ENCODE results near the gene LEKR1.

The LEKR1 gene

GRCh38 chr3:156826144-156826895 is at the start of gene LEKR1:
LEKR1 (plus strand) TSS chr3:156826353; CDS start chr3:156829330, 2,977 bp downstream.
- peak; percentile 98 for TF ChIP-seq L3MBTL2 (conservative IDR thresholded peaks at IDR 0.05)
- TF ChIP-seq PKNOX1 (IDR thresholded peaks at IDR 0.05): peak; percentile 52
- TF ChIP-seq FOXM1 (IDR thresholded peaks at IDR 0.05; ENCODE audit: borderline replicate concordance): no peak
- ChIA-PET CTCF (no interaction called here), POLR2A (no interaction called here)
- peak; percentile 80 for DNase-seq (ENCODE audit: extremely low spot score)

GRCh38 chr3:156776871-156777270 is 49.3 kb upstream of the LEKR1 start:
- CTCF ChIA-PET: no interaction called here
- DNase-seq (ENCODE audit: extremely low spot score): no peak
- POLR2A ChIA-PET: no interaction called here

GRCh38 chr3:156781310-156782230 is 44.6 kb upstream of the LEKR1 start:
- CTCF ChIA-PET: interaction anchor here (1.0 kb wide), 1 partner anchor 18 kb away, joined by 3 read pairs; no protein-coding TSS in a partner anchor
- TF ChIP-seq FOXK2 (IDR thresholded peaks at IDR 0.05) (no peak), NFRKB (IDR thresholded peaks at IDR 0.05) (no peak), TARDBP (IDR thresholded peaks at IDR 0.05) (no peak)
- no peak for DNase-seq (ENCODE audit: extremely low spot score)
- POLR2A ChIA-PET: no interaction called here

More at GRCh38 chr3:156776871-156777270, 49.3 kb upstream of the LEKR1 start:
- TF ChIP-seq SUZ12 (IDR thresholded peaks at IDR 0.05) (no peak), CTBP1 (IDR thresholded peaks at IDR 0.05; ENCODE audit: borderline replicate concordance) (no peak), FOXA1 (IDR thresholded peaks at IDR 0.05) (no peak), NFRKB (IDR thresholded peaks at IDR 0.05) (no peak), HDGF (IDR thresholded peaks at IDR 0.05; ENCODE audit: borderline replicate concordance) (no peak), ELF4 (IDR thresholded peaks at IDR 0.05) (no peak), ARNT (IDR thresholded peaks at IDR 0.05) (no peak), LEF1 (IDR thresholded peaks at IDR 0.05; ENCODE audit: borderline replicate concordance) (no peak), L3MBTL2 (conservative IDR thresholded peaks at IDR 0.05) (no peak), ZNF384 (IDR thresholded peaks at IDR 0.05) (no peak), SP1 (IDR thresholded peaks at IDR 0.05) (no peak), TARDBP (IDR thresholded peaks at IDR 0.05) (no peak), PKNOX1 (IDR thresholded peaks at IDR 0.05) (no peak), BHLHE40 (IDR thresholded peaks at IDR 0.05; ENCODE audit: borderline replicate concordance) (no peak), FOXK2 (IDR thresholded peaks at IDR 0.05) (no peak), FOXM1 (IDR thresholded peaks at IDR 0.05; ENCODE audit: borderline replicate concordance) (no peak)

GRCh38 chr3:156782319-156782718 is 43.8 kb upstream of the LEKR1 start:
- ChIA-PET POLR2A (no interaction called here), CTCF (no interaction called here)
- DNase-seq (ENCODE audit: extremely low spot score): no peak
- TF ChIP-seq LEF1 (IDR thresholded peaks at IDR 0.05; ENCODE audit: borderline replicate concordance) (no peak), CTBP1 (IDR thresholded peaks at IDR 0.05; ENCODE audit: borderline replicate concordance) (no peak), FOXM1 (IDR thresholded peaks at IDR 0.05; ENCODE audit: borderline replicate concordance) (no peak), SP1 (IDR thresholded peaks at IDR 0.05) (no peak), FOXK2 (IDR thresholded peaks at IDR 0.05) (no peak), PKNOX1 (IDR thresholded peaks at IDR 0.05) (no peak), SUZ12 (IDR thresholded peaks at IDR 0.05) (no peak), ARNT (IDR thresholded peaks at IDR 0.05) (no peak), L3MBTL2 (conservative IDR thresholded peaks at IDR 0.05) (no peak), BHLHE40 (IDR thresholded peaks at IDR 0.05; ENCODE audit: borderline replicate concordance) (no peak), NFRKB (IDR thresholded peaks at IDR 0.05) (no peak), HDGF (IDR thresholded peaks at IDR 0.05; ENCODE audit: borderline replicate concordance) (no peak)

- no peak for DNase-seq (ENCODE audit: extremely low spot score)
- CTCF ChIA-PET: no interaction called here
- TF ChIP-seq FOXM1 (IDR thresholded peaks at IDR 0.05; ENCODE audit: borderline replicate concordance): no peak
- TF ChIP-seq BHLHE40 (IDR thresholded peaks at IDR 0.05; ENCODE audit: borderline replicate concordance): no peak
- POLR2A ChIA-PET: no interaction called here
Measured at GRCh38 chr3:156782921-156783320, 43.2 kb upstream of the LEKR1 start.

GRCh38 chr3:156787001-156787400 is 39.2 kb upstream of the LEKR1 start:
- POLR2A ChIA-PET: no interaction called here
- DNase-seq (ENCODE audit: extremely low spot score): no peak
- TF ChIP-seq BHLHE40 (IDR thresholded peaks at IDR 0.05; ENCODE audit: borderline replicate concordance) (no peak), ELF4 (IDR thresholded peaks at IDR 0.05) (no peak), HDGF (IDR thresholded peaks at IDR 0.05; ENCODE audit: borderline replicate concordance) (no peak), TARDBP (IDR thresholded peaks at IDR 0.05) (no peak), CTBP1 (IDR thresholded peaks at IDR 0.05; ENCODE audit: borderline replicate concordance) (no peak), SUZ12 (IDR thresholded peaks at IDR 0.05) (no peak), PKNOX1 (IDR thresholded peaks at IDR 0.05) (no peak), NFRKB (IDR thresholded peaks at IDR 0.05) (no peak), FOXM1 (IDR thresholded peaks at IDR 0.05; ENCODE audit: borderline replicate concordance) (no peak), ARNT (IDR thresholded peaks at IDR 0.05) (no peak), SP1 (IDR thresholded peaks at IDR 0.05) (no peak), L3MBTL2 (conservative IDR thresholded peaks at IDR 0.05) (no peak), ZNF384 (IDR thresholded peaks at IDR 0.05) (no peak), FOXK2 (IDR thresholded peaks at IDR 0.05) (no peak)
- CTCF ChIA-PET: no interaction called here

Measured in HEK293T (cell line).